IMR-90 (cell line): ENCODE results near the gene SNRNP35. TPM values are rescaled to one million over a fixed set of nuclear protein-coding genes. Genes with fewer than 3 reads are reported as not detected.

Experiments used
- ATAC-seq: fragments of 200-7000 bp; cut with Tn5 transposase; 2 replicates; pipeline ENCODE4 v1.9.1; 2020; ENCODE audit warnings: low read depth, mild to moderate bottlenecking, moderate library complexity
- BruUV-seq: library from RNA; stranded (reverse); fragments of 400-500 nt; replicated peaks from 2 replicates; lab custom pipeline; 2021; lab: Mats Ljungman, UMichigan
- CTCF ChIA-PET: fragments of 300-600 bp; formaldehyde crosslinking; extraction: SDS; loops from one replicate; lab custom pipeline; 2021; ENCODE audit warnings: antibody characterized with exemption; lab: Yijun Ruan, JAX
- POLR2A ChIA-PET: fragments of 300-600 bp; sonication (Branson Sonifier 250); formaldehyde crosslinking; loops from one replicate; lab custom pipeline; 2022; ENCODE audit warnings: antibody characterized with exemption; ENCODE audit not compliant: unreplicated experiment; lab: Charles Lee
- DNase-seq: peaks from one replicate; pipeline ENCODE4 v3.0.0; 2013
- H2AFZ ChIP-seq: replicated peaks from 2 replicates; pipeline ENCODE3; 2013; ENCODE audit warnings: low read length, mild to moderate bottlenecking; ENCODE audit not compliant: poor library complexity
- H2AK5ac ChIP-seq: 2 replicates; pipeline ENCODE4 v1.6.1; 2013; ENCODE audit warnings: low read depth, low read length, inconsistent platforms
- H2AK9ac ChIP-seq: replicated peaks from 2 replicates; pipeline ENCODE3; 2013; ENCODE audit warnings: mild to moderate bottlenecking, low read depth, low read length, moderate library complexity; ENCODE audit not compliant: poor library complexity
- H2BK120ac ChIP-seq: 2 replicates; pipeline ENCODE4 v1.6.1; 2013; ENCODE audit warnings: low read depth, low read length, inconsistent platforms
- H2BK15ac ChIP-seq: 3 replicates; pipeline ENCODE4 v1.6.1; 2013; ENCODE audit warnings: low read depth, low read length, inconsistent platforms
- H2BK20ac ChIP-seq: 2 replicates; pipeline ENCODE4 v1.6.1; 2013; ENCODE audit warnings: low read depth, mild to moderate bottlenecking, inconsistent platforms, low read length, moderate library complexity
- H2BK5ac ChIP-seq: 2 replicates; pipeline ENCODE4 v1.6.1; 2013; ENCODE audit warnings: mild to moderate bottlenecking, low read depth, low read length, inconsistent platforms; ENCODE audit not compliant: poor library complexity, severe bottlenecking
- H3K14ac ChIP-seq: replicated peaks from 2 replicates; pipeline ENCODE4 v1.6.1; 2013; ENCODE audit warnings: low read depth, low read length, inconsistent platforms
- H3K18ac ChIP-seq: 2 replicates; pipeline ENCODE4 v1.6.1; 2013; ENCODE audit warnings: low read depth, low read length, control low read depth
- H3K23ac ChIP-seq: 2 replicates; pipeline ENCODE4 v1.6.1; 2013; ENCODE audit warnings: low read depth, low read length, inconsistent platforms
- H3K27ac ChIP-seq: 2 replicates; pipeline ENCODE4 v1.5.1; 2013; ENCODE audit warnings: mild to moderate bottlenecking, control low read depth, low read length; ENCODE audit not compliant: insufficient read depth
- H3K27me3 ChIP-seq: 2 replicates; pipeline ENCODE4 v1.6.1; 2013; ENCODE audit warnings: low read length; ENCODE audit not compliant: control insufficient read depth, insufficient read depth
- H3K36me3 ChIP-seq: 2 replicates; pipeline ENCODE4 v1.6.1; 2013; ENCODE audit warnings: low read length, mixed read lengths; ENCODE audit not compliant: control insufficient read depth, insufficient read depth
- H3K4ac ChIP-seq: 2 replicates; pipeline ENCODE4 v1.6.1; 2013; ENCODE audit warnings: low read depth, low read length, inconsistent platforms
- H3K4me1 ChIP-seq: 2 replicates; pipeline ENCODE4 v1.6.1; 2013; ENCODE audit warnings: low read length, mixed read lengths; ENCODE audit not compliant: control insufficient read depth, insufficient read depth
- H3K4me2 ChIP-seq: 2 replicates; pipeline ENCODE4 v1.6.1; 2013; ENCODE audit warnings: low read depth, mild to moderate bottlenecking, control low read depth, low read length, moderate library complexity
- H3K4me3 ChIP-seq: 2 replicates; pipeline ENCODE4 v1.5.1; 2013; ENCODE audit warnings: low read depth, mild to moderate bottlenecking, control low read depth, low read length, moderate library complexity; ENCODE audit not compliant: insufficient read depth
- H3K56ac ChIP-seq: 2 replicates; pipeline ENCODE4 v1.6.1; 2013; ENCODE audit warnings: low read length, inconsistent platforms; ENCODE audit not compliant: insufficient read depth; ENCODE audit errors: extremely low read depth
- H3K79me1 ChIP-seq, 2 experiments: 2 replicates each; pipeline ENCODE4 v1.6.1; 2013; ENCODE audit warnings: low read length in 2 of 2, inconsistent platforms in 1 of 2, low read depth in 1 of 2
- H3K9ac ChIP-seq: 2 replicates; pipeline ENCODE4 v1.6.1; 2013; ENCODE audit warnings: low read depth, low read length, control low read depth
- H3K9me1 ChIP-seq: 2 replicates; pipeline ENCODE4 v1.6.1; 2013; ENCODE audit warnings: low read length, inconsistent platforms; ENCODE audit not compliant: insufficient read depth
- H3K9me3 ChIP-seq: 2 replicates; pipeline ENCODE4 v1.6.1; 2013; ENCODE audit warnings: low read length; ENCODE audit not compliant: control insufficient read depth, insufficient read depth
- H4K20me1 ChIP-seq: 2 replicates; pipeline ENCODE4 v1.6.1; 2013; ENCODE audit warnings: low read length, inconsistent platforms; ENCODE audit not compliant: insufficient read depth
- H4K5ac ChIP-seq: 2 replicates; pipeline ENCODE4 v1.6.1; 2013; ENCODE audit warnings: mild to moderate bottlenecking, low read depth, low read length, control low read depth
- H4K8ac ChIP-seq, 2 experiments: 2 replicates each; pipeline ENCODE4 v1.6.1; 2013; ENCODE audit warnings: low read depth in 2 of 2, low read length in 2 of 2, control low read depth in 1 of 2, inconsistent platforms in 1 of 2
- H4K91ac ChIP-seq: 2 replicates; pipeline ENCODE4 v1.6.1; 2013; ENCODE audit warnings: low read depth, low read length, inconsistent platforms; ENCODE audit not compliant: insufficient read depth
- BHLHE40 ChIP-seq: fragments of 150-350 bp; IDR thresholded peaks from 2 replicates; pipeline ENCODE4 v1.6.1; 2016; ENCODE audit warnings: mild to moderate bottlenecking, low read depth, low read length
- CEBPB ChIP-seq: IDR thresholded peaks from 2 replicates; pipeline ENCODE4 v1.6.1; 2012; ENCODE audit warnings: low read depth, low read length, improper control_type of control experiment
- CHD1 ChIP-seq: IDR thresholded peaks from 2 replicates; pipeline ENCODE4 v1.6.1; 2012; ENCODE audit warnings: low read depth, low read length, improper control_type of control experiment
- FOS ChIP-seq: fragments of 150-350 bp; IDR thresholded peaks from 2 replicates; pipeline ENCODE4 v1.6.1; 2016; ENCODE audit warnings: low read depth, low read length
- MAFK ChIP-seq: IDR thresholded peaks from 2 replicates; pipeline ENCODE4 v1.6.1; 2012; ENCODE audit warnings: low read depth, low read length, improper control_type of control experiment
- MAZ ChIP-seq: IDR thresholded peaks from 2 replicates; pipeline ENCODE4 v1.6.1; 2012; ENCODE audit warnings: low read depth, mild to moderate bottlenecking, low read length, improper control_type of control experiment, moderate library complexity, borderline replicate concordance
- MXI1 ChIP-seq: IDR thresholded peaks from 2 replicates; pipeline ENCODE4 v1.6.1; 2012; ENCODE audit warnings: low read depth, mild to moderate bottlenecking, low read length, moderate library complexity, borderline replicate concordance
- NFE2L2 ChIP-seq: fragments of 150-350 bp; IDR thresholded peaks from 2 replicates; pipeline ENCODE4 v1.6.1; 2016; ENCODE audit warnings: low read depth, mild to moderate bottlenecking, low read length
- POLR2A ChIP-seq: IDR thresholded peaks from 2 replicates; pipeline ENCODE4 v1.6.1; 2012; ENCODE audit warnings: mild to moderate bottlenecking, low read depth, low read length
- RAD21 ChIP-seq: IDR thresholded peaks from 2 replicates; pipeline ENCODE4 v1.6.1; 2012; ENCODE audit warnings: low read length, improper control_type of control experiment
- RCOR1 ChIP-seq: IDR thresholded peaks from 2 replicates; pipeline ENCODE4 v1.6.1; 2012; ENCODE audit warnings: mild to moderate bottlenecking, low read length, improper control_type of control experiment; ENCODE audit not compliant: insufficient replicate concordance
- RFX5 ChIP-seq: IDR thresholded peaks from 2 replicates; pipeline ENCODE4 v1.8.0; 2012; ENCODE audit warnings: low read depth, mild to moderate bottlenecking, low read length, moderate library complexity
- SMC3 ChIP-seq: fragments of 150-350 bp; IDR thresholded peaks from 2 replicates; pipeline ENCODE4 v1.6.1; 2016; ENCODE audit warnings: low read depth, mild to moderate bottlenecking, antibody characterized with exemption, low read length, moderate library complexity
- WGBS, 2 experiments: methylation state at CpG; one replicate each; pipeline versions ENCODE4 v1.1.5 to v1.1.7; 2013; ENCODE audit warnings: missing lambda C conversion rate in 2 of 2; ENCODE audit not compliant: insufficient read length in 1 of 2; ENCODE audit errors: extremely low coverage in 2 of 2; 5-methylcytosine and 5-hydroxymethylcytosine counted together
- dilution Hi-C: fragments of 300-500 bp; cut with HindIII; formaldehyde crosslinking; loops from one replicate; pipeline ENCODE4 v1.14.3; 2018; ENCODE audit warnings: low sequenced_read_pairs; ENCODE audit not compliant: unreplicated experiment
- in situ Hi-C: fragments of 300-500 bp; cut with MboI; formaldehyde crosslinking; loops from 3 replicates; pipeline ENCODE4 v1.14.3; 2019; ENCODE audit warnings: low sequenced_read_pairs, inconsistent platforms, mixed read lengths
- intact Hi-C: fragments of 100-400 bp; cut with micrococcal nuclease; formaldehyde crosslinking; loops from 2 replicates; pipeline ENCODE4 v1.10.0; 2022
- polyA plus RNA-seq, 3 experiments: library from polyadenylated mRNA; depleted of rRNA; stranded (reverse); fragments of >200 nt; gene quantifications; 2 replicates each; pipeline ENCODE4 v1.2.3, GENCODE V29; 2012; ENCODE audit warnings: low replicate concordance in 1 of 3
- total RNA-seq: library from RNA; depleted of rRNA; stranded (reverse); fragments of >200 nt; gene quantifications from 2 replicates; pipeline ENCODE4 v1.2.3, GENCODE V29; 2012
- TF ChIP-seq, protein P1 (sequence below): conservative IDR thresholded peaks from 2 replicates; pipeline ENCODE4 v1.5.1; 2012; ENCODE audit warnings: mild to moderate bottlenecking, low read depth, low read length, improper control_type of control experiment
- TF ChIP-seq, protein P2 (sequence below): fragments of 150-350 bp; IDR thresholded peaks from 2 replicates; pipeline ENCODE4 v1.6.1; 2016; ENCODE audit warnings: low read depth, mild to moderate bottlenecking, low read length, moderate library complexity, borderline replicate concordance
- TF ChIP-seq, protein P3 (sequence below): fragments of 150-350 bp; IDR thresholded peaks from 2 replicates; pipeline ENCODE4 v1.6.1; 2017; ENCODE audit warnings: mild to moderate bottlenecking, antibody characterized with exemption, low read length, low read depth

The SNRNP35 gene
- total and polyA plus RNA-seq, 2 of the 4 experiments (the other 2 are of a cell fraction): 4.7 to 15.4 TPM

DNA sequence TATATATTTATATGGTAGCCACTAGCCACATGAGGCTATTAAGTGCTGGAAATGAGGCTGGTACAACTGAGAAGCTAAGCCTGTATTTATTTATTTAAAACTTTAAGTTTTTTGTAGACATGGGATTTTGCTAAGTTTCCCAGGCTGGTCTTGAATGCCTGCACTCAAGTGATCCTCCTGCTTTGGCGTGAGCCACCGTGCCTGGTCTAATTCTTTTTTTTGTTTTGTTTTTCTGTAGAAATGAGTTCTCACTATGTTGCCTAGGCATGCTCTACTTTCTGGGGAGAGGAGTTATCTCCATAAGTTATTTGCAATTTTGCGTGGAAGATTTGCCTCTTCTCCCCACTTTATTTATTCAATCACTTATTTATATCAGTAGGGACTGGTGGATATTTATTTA lies 4.8 kb upstream of the SNRNP35 start:
- dilution Hi-C loops (no loop called here), intact Hi-C loops (no loop called here), in situ Hi-C loops (no loop called here)
- no peaks in the 10 kb centered on the region for H3K27me3 ChIP-seq
- no peak overlapping the region for H3K56ac ChIP-seq
- H3K9me1 ChIP-seq: peaks cover 4% of the 10 kb centered on the region; the same call in 1 of the 2 replicates
- H3K14ac ChIP-seq: no peak overlapping the region
- no peak overlapping the region for H2BK120ac ChIP-seq
- H3K79me1 ChIP-seq: no peaks in the 10 kb centered on the region
- H4K8ac ChIP-seq: no peak overlapping the region
- no CpG with 5 or more reads among the region's 3 CpGs for WGBS, 2 experiments
- H4K20me1 ChIP-seq: no peaks in the 10 kb centered on the region
- H2BK20ac ChIP-seq: no peak overlapping the region
- H2BK15ac ChIP-seq: no peak overlapping the region
- ChIA-PET CTCF (no interaction called here), POLR2A (no interaction called here)
- no peak overlapping the region for H3K9ac ChIP-seq
- no peak overlapping the region for H3K4me3 ChIP-seq
- no peak overlapping the region for H2AFZ ChIP-seq
- no peaks in the 10 kb centered on the region; the same call in 1 of the 2 replicates for H3K4me1 ChIP-seq
- no TSS peak for BruUV-seq
- no peak overlapping the region for H3K18ac ChIP-seq
- H3K36me3 ChIP-seq: no peaks in the 10 kb centered on the region
- TF ChIP-seq RCOR1 (no peak), RAD21 (no peak), CHD1 (no peak), MXI1 (no peak), MAFK (no peak), FOS (no peak), CEBPB (no peak), RFX5 (no peak), MAZ (no peak), NFE2L2 (no peak), SMC3 (no peak), BHLHE40 (no peak), POLR2A (no peak)
- TF ChIP-seq, protein P1, sequence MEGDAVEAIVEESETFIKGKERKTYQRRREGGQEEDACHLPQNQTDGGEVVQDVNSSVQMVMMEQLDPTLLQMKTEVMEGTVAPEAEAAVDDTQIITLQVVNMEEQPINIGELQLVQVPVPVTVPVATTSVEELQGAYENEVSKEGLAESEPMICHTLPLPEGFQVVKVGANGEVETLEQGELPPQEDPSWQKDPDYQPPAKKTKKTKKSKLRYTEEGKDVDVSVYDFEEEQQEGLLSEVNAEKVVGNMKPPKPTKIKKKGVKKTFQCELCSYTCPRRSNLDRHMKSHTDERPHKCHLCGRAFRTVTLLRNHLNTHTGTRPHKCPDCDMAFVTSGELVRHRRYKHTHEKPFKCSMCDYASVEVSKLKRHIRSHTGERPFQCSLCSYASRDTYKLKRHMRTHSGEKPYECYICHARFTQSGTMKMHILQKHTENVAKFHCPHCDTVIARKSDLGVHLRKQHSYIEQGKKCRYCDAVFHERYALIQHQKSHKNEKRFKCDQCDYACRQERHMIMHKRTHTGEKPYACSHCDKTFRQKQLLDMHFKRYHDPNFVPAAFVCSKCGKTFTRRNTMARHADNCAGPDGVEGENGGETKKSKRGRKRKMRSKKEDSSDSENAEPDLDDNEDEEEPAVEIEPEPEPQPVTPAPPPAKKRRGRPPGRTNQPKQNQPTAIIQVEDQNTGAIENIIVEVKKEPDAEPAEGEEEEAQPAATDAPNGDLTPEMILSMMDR: no peak
- TF ChIP-seq, protein P2, sequence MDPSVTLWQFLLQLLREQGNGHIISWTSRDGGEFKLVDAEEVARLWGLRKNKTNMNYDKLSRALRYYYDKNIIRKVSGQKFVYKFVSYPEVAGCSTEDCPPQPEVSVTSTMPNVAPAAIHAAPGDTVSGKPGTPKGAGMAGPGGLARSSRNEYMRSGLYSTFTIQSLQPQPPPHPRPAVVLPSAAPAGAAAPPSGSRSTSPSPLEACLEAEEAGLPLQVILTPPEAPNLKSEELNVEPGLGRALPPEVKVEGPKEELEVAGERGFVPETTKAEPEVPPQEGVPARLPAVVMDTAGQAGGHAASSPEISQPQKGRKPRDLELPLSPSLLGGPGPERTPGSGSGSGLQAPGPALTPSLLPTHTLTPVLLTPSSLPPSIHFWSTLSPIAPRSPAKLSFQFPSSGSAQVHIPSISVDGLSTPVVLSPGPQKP: no peak
- TF ChIP-seq, protein P3, sequence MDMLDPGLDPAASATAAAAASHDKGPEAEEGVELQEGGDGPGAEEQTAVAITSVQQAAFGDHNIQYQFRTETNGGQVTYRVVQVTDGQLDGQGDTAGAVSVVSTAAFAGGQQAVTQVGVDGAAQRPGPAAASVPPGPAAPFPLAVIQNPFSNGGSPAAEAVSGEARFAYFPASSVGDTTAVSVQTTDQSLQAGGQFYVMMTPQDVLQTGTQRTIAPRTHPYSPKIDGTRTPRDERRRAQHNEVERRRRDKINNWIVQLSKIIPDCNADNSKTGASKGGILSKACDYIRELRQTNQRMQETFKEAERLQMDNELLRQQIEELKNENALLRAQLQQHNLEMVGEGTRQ: no peak
- no peak overlapping the region for H3K23ac ChIP-seq
- no peak overlapping the region for H2AK5ac ChIP-seq
- ATAC-seq (no peak), DNase-seq (no peak)
- no peak overlapping the region for H3K4ac ChIP-seq
- no peak overlapping the region for H4K5ac ChIP-seq
- no peak overlapping the region for H2BK5ac ChIP-seq
- no peak overlapping the region for H4K91ac ChIP-seq
- H3K9me3 ChIP-seq: no peaks in the 10 kb centered on the region
- H2AK9ac ChIP-seq: no peak overlapping the region
- no peak overlapping the region for H3K4me2 ChIP-seq
- no peak overlapping the region for H3K27ac ChIP-seq
